PC-3 (cell line): ENCODE measurements around the gene MAN1B1.

ENCODE experiments used
- EZH2 ChIP-seq: fragments of 300-600 bp; sonication (generic); IDR thresholded peaks from one replicate; pipeline ENCODE4 v1.6.1; 2017; ENCODE audit warnings: antibody characterized with exemption, mild to moderate bottlenecking, low read length; ENCODE audit not compliant: unreplicated experiment
- TF ChIP-seq, protein P1 (sequence below): fragments of 300-600 bp; sonication (generic); conservative IDR thresholded peaks from 2 replicates; pipeline ENCODE4 v1.5.1; 2017; ENCODE audit warnings: antibody characterized with exemption, low read depth, mild to moderate bottlenecking, low read length

DNA sequence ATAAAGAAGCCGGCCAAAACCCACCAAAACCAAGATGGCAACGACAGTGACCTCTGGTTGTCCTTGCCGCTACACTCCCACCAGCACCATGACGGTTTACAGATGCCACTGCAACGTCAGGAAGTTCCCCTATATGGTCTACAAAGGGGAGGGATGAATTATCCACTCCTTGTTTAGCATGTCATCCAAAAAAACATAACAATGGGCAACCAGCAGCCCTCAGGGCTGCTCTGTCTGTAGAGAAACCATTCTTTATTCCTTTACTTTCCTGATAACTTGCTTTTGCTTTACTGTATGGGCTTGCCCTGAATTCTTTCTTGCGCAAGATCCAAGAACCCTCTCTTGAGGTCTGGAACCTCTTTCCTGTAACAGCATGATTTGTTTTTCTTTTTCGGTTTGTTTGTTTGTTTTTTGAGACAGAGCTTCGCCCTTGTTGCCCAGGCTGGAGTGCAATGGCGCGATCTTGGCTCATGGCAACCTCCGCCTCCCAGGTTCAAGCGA is 11.5 kb upstream of the MAN1B1 start:
- no peak for TF ChIP-seq EZH2
- TF ChIP-seq, protein P1, sequence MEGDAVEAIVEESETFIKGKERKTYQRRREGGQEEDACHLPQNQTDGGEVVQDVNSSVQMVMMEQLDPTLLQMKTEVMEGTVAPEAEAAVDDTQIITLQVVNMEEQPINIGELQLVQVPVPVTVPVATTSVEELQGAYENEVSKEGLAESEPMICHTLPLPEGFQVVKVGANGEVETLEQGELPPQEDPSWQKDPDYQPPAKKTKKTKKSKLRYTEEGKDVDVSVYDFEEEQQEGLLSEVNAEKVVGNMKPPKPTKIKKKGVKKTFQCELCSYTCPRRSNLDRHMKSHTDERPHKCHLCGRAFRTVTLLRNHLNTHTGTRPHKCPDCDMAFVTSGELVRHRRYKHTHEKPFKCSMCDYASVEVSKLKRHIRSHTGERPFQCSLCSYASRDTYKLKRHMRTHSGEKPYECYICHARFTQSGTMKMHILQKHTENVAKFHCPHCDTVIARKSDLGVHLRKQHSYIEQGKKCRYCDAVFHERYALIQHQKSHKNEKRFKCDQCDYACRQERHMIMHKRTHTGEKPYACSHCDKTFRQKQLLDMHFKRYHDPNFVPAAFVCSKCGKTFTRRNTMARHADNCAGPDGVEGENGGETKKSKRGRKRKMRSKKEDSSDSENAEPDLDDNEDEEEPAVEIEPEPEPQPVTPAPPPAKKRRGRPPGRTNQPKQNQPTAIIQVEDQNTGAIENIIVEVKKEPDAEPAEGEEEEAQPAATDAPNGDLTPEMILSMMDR = no peak
